Spleen (tissue), 11 donors: ENCODE measurements around the gene LRRC55. TPM values are rescaled to one million over a fixed set of nuclear protein-coding genes. Genes with fewer than 3 reads are reported as not detected.

ENCODE experiments used
- DNase-seq: peaks from one replicate; pipeline ENCODE4 v3.0.0-alpha.2; 2020
- H3K27ac ChIP-seq, 8 donors: fragments of 200-600 bp; sonication (generic) in 7 of 8; 1 replicate in 4 of 8; 2 replicates in 4 of 8; pipeline versions ENCODE4 v1.5.0 to v1.8.0; 2016 to 2021; ENCODE audit warnings: inconsistent platforms in 4 of 8, mild to moderate bottlenecking in 4 of 8, moderate library complexity in 1 of 8
- H3K27me3 ChIP-seq, 7 donors: fragments of 200-600 bp; sonication (generic) in 6 of 7; replicated peaks in 1 of 7; 1 replicate in 4 of 7; 2 replicates in 3 of 7; pipeline versions ENCODE4 v1.5.0 to v1.8.0; 2016 to 2021; ENCODE audit warnings: inconsistent platforms in 3 of 7, mild to moderate bottlenecking in 1 of 7
- H3K36me3 ChIP-seq, 6 donors: fragments of 200-600 bp; sonication (generic) in 5 of 6; 1 replicate in 4 of 6; 2 replicates in 2 of 6; pipeline versions ENCODE4 v1.5.0 to v1.8.0; 2016 to 2021; ENCODE audit warnings: inconsistent platforms in 2 of 6
- H3K4me1 ChIP-seq, 6 donors: fragments of 200-600 bp; sonication (generic) in 5 of 6; 1 replicate in 3 of 6; 2 replicates in 3 of 6; pipeline versions ENCODE4 v1.5.0 to v1.8.0; 2016 to 2021; ENCODE audit warnings: inconsistent platforms in 3 of 6
- H3K4me3 ChIP-seq, 8 donors: fragments of 200-600 bp; sonication (generic) in 7 of 8; 1 replicate in 4 of 8; 2 replicates in 4 of 8; pipeline versions ENCODE4 v1.5.0 to v1.8.0; 2016 to 2021; ENCODE audit warnings: inconsistent platforms in 4 of 8, mild to moderate bottlenecking in 4 of 8, moderate library complexity in 2 of 8
- H3K9me3 ChIP-seq, 8 donors: fragments of 200-600 bp; sonication (generic) in 7 of 8; 1 replicate in 4 of 8; 2 replicates in 4 of 8; pipeline versions ENCODE4 v1.5.0 to v1.8.0; 2016 to 2021; ENCODE audit warnings: inconsistent platforms in 4 of 8
- POLR2A ChIP-seq, 3 donors: fragments of 450-650 bp; IDR thresholded peaks; one replicate each; pipeline ENCODE4 v1.5.1; 2017; ENCODE audit warnings: antibody characterized with exemption in 3 of 3, mild to moderate bottlenecking in 1 of 3
- POLR2AphosphoS5 ChIP-seq, 3 donors: sonication (generic); formaldehyde crosslinking; IDR thresholded peaks; one replicate each; pipeline ENCODE4 v1.5.1; 2017; ENCODE audit warnings: antibody characterized with exemption in 3 of 3
- WGBS, 5 donors: extraction: QIAGEN DNeasy Blood & Tissue Kit in 3 of 5; methylation state at CpG; one replicate each; pipeline versions ENCODE4 v1.1.5 to v1.1.7; 2013 to 2018; 5-methylcytosine and 5-hydroxymethylcytosine counted together
- intact Hi-C: fragments of 100-400 bp; cut with DNase I; formaldehyde crosslinking; loops from one replicate; pipeline ENCODE4 v1.15.0; 2023; ENCODE audit warnings: low total_unique reads
- polyA plus RNA-seq, 3 donors: library from polyadenylated mRNA; stranded (reverse); fragments of 200-250 nt; gene quantifications; one replicate each; pipeline ENCODE4 v1.2.1, GENCODE V29; 2013
- total RNA-seq, 7 donors: library from RNA; depleted of rRNA in 3 of 7; stranded (reverse); fragments of >200 nt in 3 of 7; fragmentation: NEBNext Ultra II Directional in 4 of 7; extraction: Animal tissue kit (Norgen Biotek cat#: 25700) in 4 of 7; gene quantifications; one replicate each; pipeline versions ENCODE4 v1.1.0 to v1.2.1, GENCODE V29; 2016 to 2021
- TF ChIP-seq, protein P1 (sequence below), 11 experiments: fragments of 200-600 bp in 7 of 11; fragments of 450-650 bp in 4 of 11; sonication (generic) in 4 of 11; IDR thresholded peaks in 8 of 11; conservative IDR thresholded peaks in 3 of 11; 1 replicate in 7 of 11; 2 replicates in 4 of 11; pipeline versions ENCODE4 v1.4.0 to v1.8.0; 2016 to 2021; ENCODE audit warnings: antibody characterized with exemption in 11 of 11, inconsistent platforms in 4 of 11, mild to moderate bottlenecking in 1 of 11
- donor health status: healthy with polysubstance abuse.
- donor health status: DM: no; HTN: no; CAD: no; lungs with moderate emphysema.
- donor health status: DM: no; HTN: no; CAD: no.
- donor health status: Bipolar disorder and iron deficiency.
- donor health status: healthy.
- donor health status: DM: no; HTN: no; CAD: no.
- donor health status: DM: yes; HTN: yes; CAD: no.

Gene LRRC55
- total and polyA plus RNA-seq, 10 donors, result 0.03 to 1.5 (median 0.54) TPM; not detected in 1

DNA sequence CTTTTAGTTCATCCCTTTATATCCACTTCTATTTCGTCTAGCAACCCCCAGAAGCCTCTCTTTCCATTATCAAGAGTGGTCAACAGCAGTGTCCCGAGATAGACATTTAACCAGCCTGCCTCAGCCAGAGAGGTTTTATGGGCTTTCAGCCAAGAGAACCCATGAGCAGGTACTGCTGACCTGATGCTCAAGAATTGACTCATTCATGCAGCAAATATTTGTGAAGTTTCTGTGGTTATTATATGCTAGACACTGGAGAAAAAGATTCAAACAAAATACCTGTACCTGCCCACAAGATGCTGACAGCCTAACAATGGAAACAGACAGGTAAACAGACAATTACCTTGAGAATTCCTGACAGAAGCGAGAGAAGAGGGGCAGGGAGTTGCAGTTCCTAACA lies 9.7 kb upstream of the LRRC55 start:
- 59 to 79% (median 70%) methylated on average over 3 of the region's 3 CpGs for WGBS, 5 donors
- H3K4me3 ChIP-seq, result no peak overlapping the region
- H3K36me3 ChIP-seq, result no peaks in the 10 kb centered on the region
- H3K27ac ChIP-seq, result no peak overlapping the region
- peaks cover 0 to 14% (median 0%) of the 10 kb centered on the region in 7 donors for H3K27me3 ChIP-seq
- intact Hi-C loops, result no loop called here
- peaks cover 0 to 14% (median 7%) of the 10 kb centered on the region in 8 donors for H3K9me3 ChIP-seq
- H3K4me1 ChIP-seq, result peaks cover 0 to 6% (median 0%) of the 10 kb centered on the region in 6 donors
- DNase-seq, result no peak
- no peak for TF ChIP-seq POLR2A (IDR thresholded peaks at IDR 0.05)

DNA sequence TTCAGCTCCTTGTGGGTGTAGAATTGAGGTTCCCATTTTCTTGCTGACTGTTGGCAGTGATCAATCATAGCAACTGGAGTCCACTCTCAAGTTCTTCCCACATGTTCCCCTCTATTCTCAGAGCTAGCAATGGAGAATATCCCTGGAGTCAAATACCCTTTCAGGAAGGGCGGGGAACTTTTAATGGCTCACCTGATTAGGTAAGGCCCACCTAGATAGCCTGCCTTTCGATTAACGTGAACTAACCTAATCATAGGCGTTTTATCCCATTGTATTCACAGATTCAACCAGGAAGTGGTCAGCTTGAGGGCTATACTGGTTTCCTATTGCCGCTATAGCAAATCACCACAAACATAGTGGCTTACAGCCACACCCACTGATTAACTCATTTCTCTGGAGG lies 7.1 kb upstream of the LRRC55 start:
- intact Hi-C loops, result no loop called here
- peaks cover 0 to 35% (median 0%) of the 10 kb centered on the region in 7 donors for H3K27me3 ChIP-seq
- no peak for DNase-seq
- no peak overlapping the region for H3K4me3 ChIP-seq
- H3K9me3 ChIP-seq, result peaks cover 0 to 4% (median 3%) of the 10 kb centered on the region in 8 donors
- WGBS, 5 donors, result 55 to 79% (median 63%) methylated on average over 5 of the region's 5 CpGs
- TF ChIP-seq POLR2AphosphoS5 (IDR thresholded peaks at IDR 0.05), result no peak
- TF ChIP-seq POLR2A (IDR thresholded peaks at IDR 0.05), result no peak
- TF ChIP-seq, protein P1, sequence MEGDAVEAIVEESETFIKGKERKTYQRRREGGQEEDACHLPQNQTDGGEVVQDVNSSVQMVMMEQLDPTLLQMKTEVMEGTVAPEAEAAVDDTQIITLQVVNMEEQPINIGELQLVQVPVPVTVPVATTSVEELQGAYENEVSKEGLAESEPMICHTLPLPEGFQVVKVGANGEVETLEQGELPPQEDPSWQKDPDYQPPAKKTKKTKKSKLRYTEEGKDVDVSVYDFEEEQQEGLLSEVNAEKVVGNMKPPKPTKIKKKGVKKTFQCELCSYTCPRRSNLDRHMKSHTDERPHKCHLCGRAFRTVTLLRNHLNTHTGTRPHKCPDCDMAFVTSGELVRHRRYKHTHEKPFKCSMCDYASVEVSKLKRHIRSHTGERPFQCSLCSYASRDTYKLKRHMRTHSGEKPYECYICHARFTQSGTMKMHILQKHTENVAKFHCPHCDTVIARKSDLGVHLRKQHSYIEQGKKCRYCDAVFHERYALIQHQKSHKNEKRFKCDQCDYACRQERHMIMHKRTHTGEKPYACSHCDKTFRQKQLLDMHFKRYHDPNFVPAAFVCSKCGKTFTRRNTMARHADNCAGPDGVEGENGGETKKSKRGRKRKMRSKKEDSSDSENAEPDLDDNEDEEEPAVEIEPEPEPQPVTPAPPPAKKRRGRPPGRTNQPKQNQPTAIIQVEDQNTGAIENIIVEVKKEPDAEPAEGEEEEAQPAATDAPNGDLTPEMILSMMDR (IDR thresholded peaks at IDR 0.05 in 8 of 11, conservative IDR thresholded peaks at IDR 0.05 in 3 of 11), result no peak
- H3K27ac ChIP-seq, result no peak overlapping the region
- H3K36me3 ChIP-seq, result no peaks in the 10 kb centered on the region
- peaks cover 0 to 6% (median 0%) of the 10 kb centered on the region in 6 donors for H3K4me1 ChIP-seq

DNA sequence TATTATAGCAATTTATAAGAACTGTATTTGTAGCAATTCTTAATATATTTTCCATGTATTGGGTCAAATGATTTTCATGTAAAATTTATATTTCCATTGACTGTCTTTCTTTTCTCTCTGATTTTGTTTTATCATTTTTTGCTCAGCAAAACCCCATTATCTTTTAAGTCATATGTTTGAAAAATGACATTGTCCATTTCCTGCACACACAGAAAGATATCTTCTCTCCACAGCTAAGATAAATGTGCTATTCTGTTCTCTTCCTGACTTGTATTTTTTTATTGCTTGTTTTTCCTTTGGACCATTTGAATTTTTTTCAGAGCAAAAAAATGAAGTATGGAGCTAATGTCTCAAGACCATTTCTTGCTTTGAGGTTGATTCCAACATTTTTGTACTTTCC lies 6.3 kb upstream of the LRRC55 start:
- Histone ChIP-seq H3K4me3 (no peak overlapping the region), H3K9me3 (no peaks in the 10 kb centered on the region), H3K36me3 (no peaks in the 10 kb centered on the region), H3K27ac (peak overlapping the region in 3 of 8 donors; percentile 12 to 57 (median 17)), H3K4me1 (peaks cover 0 to 13% (median 3%) of the 10 kb centered on the region in 6 donors), H3K27me3 (peaks cover 0 to 43% (median 0%) of the 10 kb centered on the region in 7 donors)
- intact Hi-C loops, result no loop called here
- TF ChIP-seq POLR2A (IDR thresholded peaks at IDR 0.05), result no peak
- DNase-seq, result no peak

DNA sequence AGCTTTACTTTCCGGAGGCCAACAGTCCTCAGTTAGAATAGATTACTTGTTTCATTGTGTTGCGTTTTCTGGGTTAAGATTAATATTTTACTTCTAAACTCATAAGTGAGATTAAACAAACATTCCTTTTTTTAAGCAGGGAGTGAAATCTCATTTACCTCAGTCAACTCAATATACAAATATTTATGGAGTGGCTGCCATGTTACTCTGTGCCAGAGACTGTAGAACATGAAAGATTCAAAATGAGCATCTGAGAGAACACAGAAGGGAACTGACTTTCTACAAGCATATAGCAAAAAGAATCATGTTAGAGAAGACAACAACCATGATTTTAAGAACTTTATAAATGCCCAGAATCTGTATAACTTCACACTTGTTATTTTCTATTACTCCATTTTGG lies 3.4 kb upstream of the LRRC55 start:
- H3K9me3 ChIP-seq, result no peaks in the 10 kb centered on the region
- intact Hi-C loops, result no loop called here
- H3K36me3 ChIP-seq, result no peaks in the 10 kb centered on the region
- no peak overlapping the region for H3K4me3 ChIP-seq
- TF ChIP-seq, protein P1 (IDR thresholded peaks at IDR 0.05 in 8 of 11, conservative IDR thresholded peaks at IDR 0.05 in 3 of 11), result no peak
- TF ChIP-seq POLR2A (IDR thresholded peaks at IDR 0.05), result no peak
- TF ChIP-seq POLR2AphosphoS5 (IDR thresholded peaks at IDR 0.05), result no peak
- no peak overlapping the region for H3K27ac ChIP-seq
- peaks cover 3 to 30% (median 13%) of the 10 kb centered on the region in 6 donors for H3K4me1 ChIP-seq
- peaks cover 0 to 59% (median 0%) of the 10 kb centered on the region in 7 donors for H3K27me3 ChIP-seq
- WGBS, 5 donors, result 47 to 77% (median 50%) methylated on average over 2 of the region's 2 CpGs
- no peak for DNase-seq

DNA sequence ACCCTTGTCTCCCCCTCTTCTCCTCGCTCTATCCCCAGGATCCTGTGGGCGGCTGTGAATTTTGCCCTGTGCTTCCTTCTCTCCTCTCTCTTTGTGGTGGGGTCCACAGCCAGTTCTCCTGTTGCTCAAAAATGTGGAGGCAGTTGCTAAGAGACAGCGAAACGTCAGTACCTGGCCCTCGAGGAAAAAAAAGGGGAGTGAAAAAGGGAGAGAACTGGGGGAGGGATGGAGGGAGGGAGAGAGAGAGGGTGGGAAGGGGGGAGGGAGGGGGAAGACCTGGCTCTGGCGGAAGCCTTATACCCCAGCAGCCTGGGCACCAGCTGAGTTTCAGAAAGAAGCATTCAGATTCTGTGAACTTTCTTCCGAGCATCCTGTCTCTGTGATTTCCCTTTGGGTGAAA lies 2.1 kb upstream of the LRRC55 start:
- intact Hi-C loops, result no loop called here
- no peak overlapping the region for H3K27ac ChIP-seq
- TF ChIP-seq, protein P1 (IDR thresholded peaks at IDR 0.05 in 8 of 11, conservative IDR thresholded peaks at IDR 0.05 in 3 of 11), result no peak
- TF ChIP-seq POLR2AphosphoS5 (IDR thresholded peaks at IDR 0.05), result no peak
- TF ChIP-seq POLR2A (IDR thresholded peaks at IDR 0.05), result no peak
- 41 to 52% (median 47%) methylated on average over 7 of the region's 7 CpGs for WGBS, 5 donors
- H3K9me3 ChIP-seq, result no peaks in the 10 kb centered on the region
- peaks cover 0 to 58% (median 0%) of the 10 kb centered on the region in 7 donors for H3K27me3 ChIP-seq
- H3K4me1 ChIP-seq, result peaks cover 3 to 30% (median 16%) of the 10 kb centered on the region in 6 donors
- DNase-seq, result no peak
- H3K4me3 ChIP-seq, result no peak overlapping the region
- no peaks in the 10 kb centered on the region for H3K36me3 ChIP-seq
